NB4 (cell line): Measurements from ENCODE around the gene ENGASE.

Source experiments
- CTCF ChIP-seq: IDR thresholded peaks from one replicate; pipeline ENCODE4 v1.5.1; 2012; ENCODE audit warnings: low read depth, low read length
- MAX ChIP-seq: IDR thresholded peaks from 2 replicates; pipeline ENCODE4 v1.6.1; 2011; ENCODE audit warnings: low read depth, low read length
- POLR2A ChIP-seq: IDR thresholded peaks from 2 replicates; pipeline ENCODE4 v1.6.1; 2011; ENCODE audit warnings: mild to moderate bottlenecking; ENCODE audit not compliant: insufficient read length; ENCODE audit errors: extremely low read depth

GRCh38 chr17:79054200-79054960 is 20.2 kb upstream of the ENGASE start:
- TF ChIP-seq CTCF (no peak), POLR2A (no peak), MAX (no peak)
